H54 (cell line): ENCODE measurements around the gene CFAP119.

Source experiments
- DNase-seq: peaks from one replicate; pipeline ENCODE4 v3.0.0; 2011; ENCODE audit warnings: low spot score, mixed read lengths; ENCODE audit not compliant: insufficient read length
- FAIRE-seq: peaks from 3 replicates; lab custom pipeline; 2011; peaks lifted over from hg19 to GRCh38; lab: Jason Lieb, UNC
- POLR2A ChIP-seq: IDR thresholded peaks from 2 replicates; pipeline ENCODE4 v1.6.1; 2011; ENCODE audit warnings: low read depth, mild to moderate bottlenecking, low read length

Gene CFAP119

DNA sequence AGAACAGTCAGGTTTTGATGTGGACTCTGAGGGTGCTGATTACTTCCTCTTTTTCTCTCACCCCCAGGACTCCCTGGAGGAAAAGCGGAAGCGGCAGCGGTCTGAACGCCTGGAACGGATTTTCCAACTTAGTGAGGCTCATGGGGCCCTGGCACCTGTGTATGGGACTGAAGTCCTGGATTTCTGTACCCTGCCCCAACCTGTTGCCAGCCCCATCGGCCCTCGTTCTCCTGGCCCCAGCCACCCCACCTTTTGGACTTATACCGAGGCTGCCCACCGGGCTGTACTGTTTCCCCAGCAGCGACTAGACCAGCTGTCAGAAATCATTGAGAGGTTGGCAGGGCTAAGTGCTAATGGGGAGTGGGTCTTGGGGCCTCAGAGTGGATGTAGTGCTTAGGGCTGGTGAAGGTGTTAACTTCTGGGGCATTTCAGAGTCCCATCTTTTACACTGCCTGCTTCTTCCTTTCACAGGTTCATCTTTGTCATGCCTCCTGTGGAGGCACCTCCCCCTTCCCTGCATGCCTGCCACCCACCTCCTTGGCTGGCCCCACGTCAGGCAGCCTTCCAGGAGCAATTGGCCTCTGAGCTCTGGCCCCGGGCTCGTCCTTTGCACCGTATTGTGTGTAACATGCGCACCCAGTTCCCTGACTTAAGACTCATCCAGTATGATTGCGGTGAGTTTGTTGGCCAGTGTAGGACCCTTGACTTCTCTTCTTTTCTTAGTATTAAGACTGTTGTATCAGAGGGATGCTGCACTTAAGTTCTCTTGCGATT lies 32.8 kb downstream of the CFAP119 start:
- FAIRE-seq, result no peak
- TF ChIP-seq POLR2A, result no peak
- DNase-seq, result no peak

DNA sequence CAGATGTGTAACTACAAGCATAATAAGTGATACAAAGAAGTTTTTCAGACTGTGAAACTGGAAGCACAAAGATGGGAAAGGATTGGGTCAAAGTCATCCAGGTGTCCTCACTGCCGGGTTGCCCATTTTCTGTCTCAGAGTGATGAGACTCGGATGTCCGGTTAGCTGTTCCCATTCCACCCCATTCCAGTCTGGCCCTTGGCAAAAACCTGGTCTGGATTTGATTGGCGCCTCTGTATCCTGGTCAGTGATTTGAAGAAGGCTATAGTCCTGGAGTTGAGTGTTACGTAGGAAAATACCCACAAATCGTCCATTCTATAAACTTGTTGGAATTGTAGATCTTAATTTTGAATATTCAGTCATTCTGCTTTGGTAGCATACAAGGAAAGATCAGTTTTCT lies 33.5 kb downstream of the CFAP119 start:
- TF ChIP-seq POLR2A, result no peak
- DNase-seq (no peak), FAIRE-seq (no peak)

DNA sequence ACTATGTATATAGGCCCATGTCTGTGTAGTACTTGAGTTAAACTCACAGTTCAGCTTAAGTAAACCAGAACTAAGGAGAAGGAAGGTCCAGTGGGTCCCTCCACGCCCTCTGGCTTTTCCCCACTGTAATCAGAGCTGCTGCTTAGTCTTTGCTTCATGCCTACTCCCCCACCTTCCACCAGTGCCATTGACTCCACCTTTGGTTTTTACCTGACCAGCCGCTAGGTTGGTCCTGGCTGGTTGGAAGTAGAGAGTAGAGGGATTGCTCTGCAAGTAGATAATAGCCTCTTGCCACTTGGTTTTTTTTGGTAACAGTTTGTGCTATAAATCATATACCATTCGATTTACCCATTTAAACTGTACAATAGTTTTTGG lies 36.5 kb downstream of the CFAP119 start:
- DNase-seq, result no peak
- no peak for TF ChIP-seq POLR2A
- FAIRE-seq, result no peak

- TF ChIP-seq POLR2A, result no peak
- no peak for DNase-seq
- no peak for FAIRE-seq
These were observed 37.0 kb downstream of the CFAP119 start for GRCh38 chr16:30724641-30725417.

- no peak for TF ChIP-seq POLR2A
- FAIRE-seq (no peak), DNase-seq (no peak)
These were observed 38.0 kb downstream of the CFAP119 start for GRCh38 chr16:30723725-30724355.

GRCh38 chr16:30722916-30723315 lies 38.9 kb downstream of the CFAP119 start:
- FAIRE-seq (no peak), DNase-seq (no peak)
- TF ChIP-seq POLR2A, result no peak

DNA sequence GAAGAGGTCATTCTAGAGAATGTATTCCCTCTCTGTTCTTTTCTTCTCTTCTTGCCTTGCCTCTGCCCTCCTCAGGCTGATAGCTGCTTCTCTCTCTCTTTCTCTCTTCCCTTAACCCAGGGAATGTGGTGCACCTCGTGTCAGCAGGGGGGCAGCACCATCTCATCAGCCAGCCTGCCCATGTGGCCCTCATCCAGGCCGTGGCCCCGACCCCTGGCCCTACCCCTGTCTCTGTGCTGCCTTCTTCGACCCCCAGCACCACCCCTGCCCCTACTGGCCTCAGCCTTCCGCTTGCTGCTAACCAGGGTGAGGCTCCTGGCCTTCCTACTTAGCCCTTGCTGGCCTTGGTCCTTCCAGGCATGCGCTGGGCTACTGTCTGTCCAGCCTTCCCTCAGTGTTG lies 39.4 kb downstream of the CFAP119 start:
- TF ChIP-seq POLR2A, result no peak
- FAIRE-seq (no peak), DNase-seq (no peak)

DNA sequence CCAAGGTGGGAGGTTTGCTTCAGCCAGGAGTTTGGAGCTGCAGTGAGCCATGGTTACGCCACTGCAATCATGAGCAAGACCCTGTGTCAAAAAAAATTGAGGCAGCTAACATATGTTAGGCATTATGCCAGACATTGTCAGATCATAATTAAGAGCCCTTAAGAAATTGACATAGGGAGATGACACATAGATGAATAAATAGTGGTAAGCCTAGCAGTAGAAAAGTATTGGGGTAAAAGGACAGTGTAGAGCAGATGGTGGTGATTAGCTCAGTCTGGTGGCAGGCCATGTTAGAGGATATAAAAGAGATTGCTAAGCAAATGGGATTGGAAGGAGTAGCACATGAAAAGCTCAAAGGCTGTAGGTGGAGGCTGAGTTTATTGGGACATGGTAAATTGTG lies 40.3 kb downstream of the CFAP119 start:
- no peak for FAIRE-seq
- TF ChIP-seq POLR2A, result no peak
- no peak for DNase-seq

GRCh38 chr16:30721167-30721566 lies 40.7 kb downstream of the CFAP119 start:
- TF ChIP-seq POLR2A, result no peak
- no peak for DNase-seq
- FAIRE-seq, result no peak

GRCh38 chr16:30720694-30721093 lies 41.2 kb downstream of the CFAP119 start:
- DNase-seq, result no peak
- no peak for FAIRE-seq
- TF ChIP-seq POLR2A, result no peak

GRCh38 chr16:30720086-30720485 lies 41.8 kb downstream of the CFAP119 start:
- DNase-seq (no peak), FAIRE-seq (no peak)
- TF ChIP-seq POLR2A, result no peak

DNA sequence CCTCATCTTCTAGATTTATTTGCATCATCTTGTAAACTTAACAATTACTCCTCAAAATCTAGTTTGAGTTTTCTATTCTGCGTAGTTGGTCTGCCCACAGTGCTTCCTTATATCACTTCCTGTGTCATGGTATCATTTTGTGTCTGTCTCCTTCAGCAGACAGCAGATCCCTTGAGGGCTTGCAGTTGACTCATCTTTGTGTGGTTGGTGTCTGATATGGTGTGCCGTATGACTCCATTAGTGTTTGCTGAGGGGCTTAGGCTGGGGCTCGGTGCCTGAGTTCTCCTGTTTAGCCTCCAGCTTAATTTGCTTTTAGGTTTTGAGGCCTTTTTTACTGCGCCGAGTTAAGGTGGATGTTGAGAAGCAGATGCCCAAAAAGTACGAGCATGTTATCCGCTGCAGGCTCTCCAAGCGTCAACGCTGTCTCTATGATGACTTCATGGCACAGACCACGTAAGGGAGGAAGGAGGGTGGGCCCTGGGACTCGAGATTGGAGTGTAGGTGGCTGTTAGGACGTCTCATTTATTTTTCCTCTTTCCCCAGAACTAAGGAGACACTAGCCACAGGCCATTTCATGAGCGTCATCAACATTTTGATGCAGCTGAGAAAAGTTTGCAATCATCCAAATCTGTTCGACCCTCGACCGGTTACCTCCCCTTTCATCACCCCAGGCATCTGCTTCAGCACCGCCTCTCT lies 46.0 kb downstream of the CFAP119 start:
- DNase-seq (no peak), FAIRE-seq (no peak)

DNA sequence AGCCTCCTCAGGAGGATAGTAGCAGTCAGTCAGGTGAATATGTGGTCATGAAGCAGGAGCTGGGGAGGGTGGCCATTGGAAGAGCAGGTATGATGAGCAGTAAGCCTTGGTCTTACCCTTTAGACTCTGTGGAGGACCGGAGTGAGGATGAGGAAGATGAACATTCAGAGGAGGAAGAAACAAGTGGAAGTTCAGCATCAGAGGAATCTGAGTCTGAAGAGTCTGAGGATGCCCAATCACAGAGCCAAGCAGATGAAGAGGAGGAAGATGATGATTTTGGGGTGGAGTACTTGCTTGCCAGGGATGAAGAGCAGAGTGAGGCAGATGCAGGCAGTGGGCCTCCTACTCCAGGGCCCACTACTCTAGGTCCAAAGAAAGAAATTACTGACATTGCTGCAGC lies 50.1 kb downstream of the CFAP119 start:
- no peak for TF ChIP-seq POLR2A
- FAIRE-seq (no peak), DNase-seq (no peak)

More for the DNA sequence above, 46.0 kb downstream of the CFAP119 start:
- no peak for TF ChIP-seq POLR2A

DNA sequence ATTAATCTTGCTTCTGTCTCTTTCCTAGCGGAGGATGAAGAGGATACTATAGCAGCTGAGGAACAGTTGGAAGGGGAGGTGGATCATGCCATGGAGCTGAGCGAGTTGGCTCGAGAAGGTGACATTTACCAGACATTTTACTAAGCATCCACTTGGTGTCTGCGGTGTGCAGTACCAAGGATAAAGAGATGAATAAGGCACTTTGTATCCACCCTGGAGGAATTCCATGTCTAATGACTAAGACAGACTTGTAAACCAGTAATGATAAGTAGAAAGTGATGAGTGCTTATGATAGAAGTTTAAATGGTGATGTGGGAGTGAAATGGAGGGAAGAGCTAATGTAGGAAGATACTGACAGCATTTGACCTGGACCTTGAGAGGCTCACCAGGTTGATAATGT lies 50.9 kb downstream of the CFAP119 start:
- DNase-seq (no peak), FAIRE-seq (no peak)
- TF ChIP-seq POLR2A, result no peak
